ENCODE results near the gene CXXC5. TPM values are rescaled to one million over a fixed set of nuclear protein-coding genes. Genes with fewer than 3 reads are reported as not detected.
A peak's percentile ranks its signal among the peaks of the same experiment; 100 is the strongest.

The CXXC5 gene
- total RNA-seq, 1 donor from 2014 or later = 51.8 TPM

GRCh38 chr5:139705655-139706587 is 57.8 kb downstream of the CXXC5 start:
- intact Hi-C loops (cut with DNase I) = no loop called here

GRCh38 chr5:139707445-139708003 is 59.4 kb downstream of the CXXC5 start:
- H3K36me3 ChIP-seq = no peaks in the 10 kb centered on the region
- no peaks in the 10 kb centered on the region for H3K27me3 ChIP-seq
- DNase-seq (ENCODE audit: extremely low spot score in 2 of 2) = no peak
- no peak overlapping the region for H3K27ac ChIP-seq
- intact Hi-C loops (cut with DNase I) = no loop called here
- H3K4me3 ChIP-seq = no peak overlapping the region
- H3K9me3 ChIP-seq = no peaks in the 10 kb centered on the region
- TF ChIP-seq CTCF (IDR thresholded peaks at IDR 0.05) (no peak), POLR2AphosphoS5 (IDR thresholded peaks at IDR 0.05; ENCODE audit: insufficient read depth in 1 of 2, low read depth in 1 of 2) (no peak), POLR2A (IDR thresholded peaks at IDR 0.05) (no peak)
- H3K4me1 ChIP-seq = peaks cover 39% of the 10 kb centered on the region

More at GRCh38 chr5:139705655-139706587, 57.8 kb downstream of the CXXC5 start:
- DNase-seq (ENCODE audit: extremely low spot score in 2 of 2) = no peak
- Histone ChIP-seq H3K27me3 (no peaks in the 10 kb centered on the region), H3K4me3 (no peak overlapping the region), H3K9me3 (no peaks in the 10 kb centered on the region), H3K4me1 (peaks cover 28% of the 10 kb centered on the region), H3K36me3 (no peaks in the 10 kb centered on the region), H3K27ac (no peak overlapping the region)
- TF ChIP-seq CTCF (IDR thresholded peaks at IDR 0.05) (no peak), POLR2AphosphoS5 (IDR thresholded peaks at IDR 0.05; ENCODE audit: insufficient read depth in 1 of 2, low read depth in 1 of 2) (no peak), POLR2A (IDR thresholded peaks at IDR 0.05) (no peak)

- no peaks in the 10 kb centered on the region for H3K27me3 ChIP-seq
- TF ChIP-seq CTCF (IDR thresholded peaks at IDR 0.05) = no peak
- H3K9me3 ChIP-seq = no peaks in the 10 kb centered on the region
- no peak for DNase-seq (ENCODE audit: extremely low spot score in 2 of 2)
- intact Hi-C loops (cut with DNase I) = no loop called here
- H3K4me1 ChIP-seq = peaks cover 39% of the 10 kb centered on the region
- H3K4me3 ChIP-seq = no peak overlapping the region
- H3K36me3 ChIP-seq = no peaks in the 10 kb centered on the region
- H3K27ac ChIP-seq = peak overlapping the region; percentile 25
These were observed 60.3 kb downstream of the CXXC5 start for GRCh38 chr5:139708434-139708861.

- H3K4me1 ChIP-seq = peaks cover 39% of the 10 kb centered on the region
- DNase-seq (ENCODE audit: extremely low spot score in 2 of 2) = no peak
- no peaks in the 10 kb centered on the region for H3K36me3 ChIP-seq
- TF ChIP-seq POLR2A (IDR thresholded peaks at IDR 0.05) = no peak
- peak in 1 of 2 donors; percentile 69 for TF ChIP-seq POLR2AphosphoS5 (IDR thresholded peaks at IDR 0.05; ENCODE audit: insufficient read depth in 1 of 2, low read depth in 1 of 2)
- TF ChIP-seq CTCF (IDR thresholded peaks at IDR 0.05) = no peak
- H3K4me3 ChIP-seq = peak overlapping the region; percentile 31 to 39
- H3K27me3 ChIP-seq = no peaks in the 10 kb centered on the region
- H3K27ac ChIP-seq = peak overlapping the region; percentile 25
- intact Hi-C loops (cut with DNase I) = no loop called here
- H3K9me3 ChIP-seq = no peaks in the 10 kb centered on the region
These were observed 60.9 kb downstream of the CXXC5 start for GRCh38 chr5:139708877-139709581.
